ENCODE results near the gene SPTSSB.

The SPTSSB gene, protein sequence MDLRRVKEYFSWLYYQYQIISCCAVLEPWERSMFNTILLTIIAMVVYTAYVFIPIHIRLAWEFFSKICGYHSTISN

DNA sequence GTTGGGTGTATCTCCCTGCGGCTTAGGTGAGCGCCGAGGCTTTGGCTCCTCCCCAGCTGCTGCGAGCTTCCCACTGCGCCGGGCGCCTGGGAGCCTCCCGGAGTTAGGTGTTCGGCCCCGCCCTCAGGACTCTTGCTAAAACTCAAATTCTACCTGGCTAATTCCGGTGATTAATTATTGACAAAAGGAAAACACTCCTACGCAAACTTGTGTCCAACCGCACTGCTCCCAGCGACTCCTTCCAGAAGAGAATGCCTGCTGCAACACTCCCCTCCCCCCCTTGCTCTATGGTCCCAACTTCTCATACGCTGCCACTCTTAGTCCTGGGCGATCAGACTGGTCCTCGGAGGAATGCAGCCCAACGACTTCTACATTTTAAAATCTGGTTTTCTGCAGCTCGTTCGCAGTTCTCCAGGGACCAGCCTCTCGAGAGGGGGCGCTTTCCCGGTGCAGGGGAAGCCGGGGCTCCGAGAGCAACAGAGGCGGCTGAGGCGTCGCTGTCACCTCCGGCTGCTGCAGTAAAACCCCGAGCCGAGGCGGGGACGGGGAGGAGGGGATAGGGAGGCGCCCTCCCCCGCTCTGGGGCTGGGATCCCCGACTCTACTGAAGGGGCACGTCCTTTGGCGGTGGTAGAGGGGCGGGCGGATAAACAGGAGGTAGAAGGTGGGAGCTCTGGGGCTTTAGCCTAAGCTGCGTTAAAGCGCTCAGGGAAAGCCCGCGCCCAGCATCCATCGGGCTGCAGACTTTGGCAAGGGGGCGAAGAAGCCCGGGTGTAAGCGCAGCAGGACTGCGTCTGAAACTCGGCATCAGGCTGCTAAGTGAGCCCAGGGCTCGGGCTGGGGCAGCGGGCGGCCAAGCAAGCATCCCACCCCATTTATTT, at the start of gene SPTSSB:
Gene SPTSSB, minus strand, starts transcription at position 77 of the 880 bp plus-strand sequence. CDS start 25,194 bp downstream, outside the sequence.
- DNase-seq, result peak; percentile 44

DNA sequence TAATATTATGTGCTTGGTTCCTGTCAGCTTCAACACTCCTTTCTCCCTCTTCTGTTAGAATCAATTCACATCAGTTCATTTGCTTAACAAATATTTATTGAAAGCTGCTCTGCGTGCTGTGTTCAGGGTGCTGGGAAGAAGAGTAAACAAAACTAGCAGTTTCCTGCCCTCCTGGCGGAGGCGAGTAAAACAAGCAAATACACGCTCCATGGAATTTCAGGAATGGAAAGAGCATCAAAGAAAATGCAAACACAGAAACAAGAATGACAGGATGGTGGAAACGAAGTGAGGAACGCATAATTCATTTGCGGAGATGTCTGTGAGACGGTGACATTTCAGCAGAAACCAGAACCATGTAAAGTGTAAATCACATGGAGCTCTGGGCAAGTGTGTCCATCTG, 49.4 kb upstream of the SPTSSB start:
- DNase-seq, result no peak

DNA sequence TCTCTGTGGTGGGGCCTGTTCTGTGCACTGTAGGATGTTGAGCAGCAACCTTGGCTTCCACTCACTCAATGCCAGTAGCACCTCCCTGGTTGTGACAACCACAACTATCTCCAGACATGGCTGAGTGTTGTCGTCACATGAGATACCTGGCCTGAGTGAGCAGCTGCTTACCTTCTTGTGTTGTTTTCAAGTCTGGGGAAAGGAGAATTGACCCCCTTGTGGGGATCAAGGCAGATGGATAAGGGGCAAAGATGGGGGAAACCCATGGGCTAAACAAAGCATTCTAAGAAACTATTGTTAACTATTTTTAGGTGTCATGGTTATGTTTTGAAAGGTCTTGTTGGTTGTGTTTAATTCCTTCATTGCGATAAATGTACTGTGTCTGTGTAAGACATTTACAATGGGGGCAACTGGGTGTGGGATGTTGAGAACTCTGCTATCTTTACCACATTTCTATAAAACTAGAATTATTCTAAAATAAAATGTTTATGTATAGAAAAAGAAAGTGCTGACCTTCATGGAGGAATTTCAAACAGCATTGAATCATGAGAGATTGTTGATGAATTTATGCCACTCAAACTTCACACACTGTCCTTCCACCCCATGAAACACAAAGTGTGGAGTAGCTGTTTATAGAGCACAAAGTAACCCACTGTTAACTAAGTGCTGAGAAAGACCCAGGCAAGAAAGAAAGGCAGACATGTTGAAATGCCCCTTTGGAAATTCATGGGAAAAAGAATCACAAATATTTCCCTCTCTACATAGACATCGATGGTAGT, 48.4 kb upstream of the SPTSSB start:
- no peak for DNase-seq

- DNase-seq, result no peak
Observed at GRCh38 chr3:161415506-161416231, 44.4 kb upstream of the SPTSSB start.

DNA sequence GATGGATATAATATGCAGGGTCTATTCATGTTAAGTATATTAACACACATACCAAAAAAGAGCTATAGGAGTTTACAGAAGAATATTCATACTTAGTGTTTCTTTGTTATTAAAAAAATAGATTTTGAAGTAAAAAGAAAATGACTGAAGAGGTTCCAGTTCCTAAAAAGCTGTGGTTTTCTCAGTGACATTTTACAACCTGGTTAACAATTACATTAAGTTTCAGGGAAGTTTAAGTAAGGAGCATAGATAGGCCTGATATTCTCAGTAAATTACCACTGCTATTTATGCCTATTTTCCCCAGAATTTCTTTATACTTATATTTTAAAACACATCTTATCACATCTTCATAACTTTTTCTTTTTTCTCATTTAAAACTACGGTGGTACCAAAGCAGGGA, 43.6 kb upstream of the SPTSSB start:
- DNase-seq, result no peak

DNA sequence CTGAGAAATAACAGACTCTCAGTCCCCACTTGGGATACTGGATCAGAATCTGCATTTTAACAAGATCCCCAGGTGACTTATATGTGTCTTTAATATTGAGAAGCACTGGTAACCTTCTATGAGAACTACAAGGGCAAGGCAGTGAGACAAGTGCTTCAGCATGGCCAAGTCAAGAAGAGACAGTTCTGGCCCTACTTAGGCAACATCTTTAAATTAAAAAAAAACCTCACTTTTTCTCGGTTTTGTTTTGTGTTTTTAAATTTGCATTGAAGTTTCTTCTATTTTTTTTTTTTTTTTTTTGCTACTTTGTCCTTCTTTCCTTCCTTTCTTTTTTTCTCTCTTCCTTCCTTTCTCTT, 42.5 kb upstream of the SPTSSB start:
- no peak for DNase-seq

DNA sequence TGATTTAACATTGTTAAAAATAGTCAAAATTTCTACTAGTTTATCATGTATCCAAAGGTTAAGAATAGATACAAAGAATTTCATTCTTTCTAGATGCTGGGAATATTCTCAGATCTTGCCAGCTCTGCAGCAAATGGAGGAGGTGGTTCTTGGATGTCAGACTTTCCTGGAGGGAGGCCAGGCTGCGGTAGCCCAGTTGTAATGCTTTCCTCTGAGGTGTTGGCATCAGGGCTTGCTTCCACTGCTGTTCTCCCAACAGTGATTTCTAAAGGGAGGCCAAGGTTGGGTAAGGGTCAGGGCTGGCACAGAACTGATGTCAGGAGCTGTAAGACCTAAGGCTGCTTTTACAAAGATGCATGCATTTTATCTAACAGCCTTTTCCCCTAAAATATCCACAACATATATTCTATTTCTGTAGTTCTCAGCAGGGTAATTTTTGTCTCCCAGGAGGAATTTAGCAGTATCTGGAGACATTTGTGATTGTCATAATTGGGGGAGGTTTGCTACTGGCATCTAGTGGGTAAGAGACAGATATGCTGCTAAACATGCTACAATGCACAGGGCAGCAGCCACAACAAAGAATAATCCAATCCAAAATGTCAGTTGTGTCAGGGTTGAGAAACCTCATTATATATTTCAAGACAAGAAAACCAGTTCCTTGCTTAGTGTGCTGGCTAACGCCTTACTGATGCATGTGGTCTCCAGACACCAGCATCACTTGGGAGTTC, 42.0 kb upstream of the SPTSSB start:
- no peak for DNase-seq

DNA sequence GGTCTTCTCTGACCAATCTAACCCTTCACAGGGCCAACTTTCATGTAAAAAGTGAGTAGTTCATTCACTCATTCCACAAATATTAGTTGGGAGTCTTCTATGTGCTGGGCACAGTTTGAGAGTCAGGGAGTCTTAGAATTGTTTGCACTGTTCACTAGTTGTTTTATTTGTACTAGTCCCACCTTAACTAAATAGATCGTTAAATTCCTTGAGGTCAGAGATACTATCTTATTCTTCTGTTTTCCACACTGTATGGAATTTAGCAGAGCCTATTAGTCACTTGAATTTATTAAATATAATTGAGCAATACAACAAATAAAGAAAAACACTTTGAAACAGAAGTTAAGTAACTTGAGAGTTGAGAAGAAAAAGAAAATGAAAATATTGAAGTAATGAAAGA, 40.8 kb upstream of the SPTSSB start:
- no peak for DNase-seq

DNA sequence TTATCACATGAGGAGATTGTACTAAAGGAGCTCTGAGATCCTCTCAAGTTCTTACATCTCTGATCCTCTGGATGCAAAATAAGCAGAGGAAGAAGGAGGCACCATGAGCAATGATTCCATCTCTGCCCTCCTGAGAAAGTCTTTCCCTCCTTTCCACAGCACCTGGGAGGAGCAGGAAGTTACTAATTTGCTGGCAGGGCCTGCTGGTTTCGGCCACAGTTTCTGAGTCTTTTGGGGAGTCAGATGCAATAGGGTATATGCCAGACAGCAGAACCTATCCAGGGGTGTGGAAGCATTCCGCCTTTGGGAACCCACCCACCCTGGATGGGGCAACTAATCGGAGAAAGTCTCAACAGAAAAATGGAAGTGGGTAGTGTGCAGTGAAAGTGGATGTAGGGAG, 38.5 kb upstream of the SPTSSB start:
- DNase-seq, result no peak

GRCh38 chr3:161409069-161409468, 37.8 kb upstream of the SPTSSB start:
- DNase-seq, result peak; percentile 41

DNA sequence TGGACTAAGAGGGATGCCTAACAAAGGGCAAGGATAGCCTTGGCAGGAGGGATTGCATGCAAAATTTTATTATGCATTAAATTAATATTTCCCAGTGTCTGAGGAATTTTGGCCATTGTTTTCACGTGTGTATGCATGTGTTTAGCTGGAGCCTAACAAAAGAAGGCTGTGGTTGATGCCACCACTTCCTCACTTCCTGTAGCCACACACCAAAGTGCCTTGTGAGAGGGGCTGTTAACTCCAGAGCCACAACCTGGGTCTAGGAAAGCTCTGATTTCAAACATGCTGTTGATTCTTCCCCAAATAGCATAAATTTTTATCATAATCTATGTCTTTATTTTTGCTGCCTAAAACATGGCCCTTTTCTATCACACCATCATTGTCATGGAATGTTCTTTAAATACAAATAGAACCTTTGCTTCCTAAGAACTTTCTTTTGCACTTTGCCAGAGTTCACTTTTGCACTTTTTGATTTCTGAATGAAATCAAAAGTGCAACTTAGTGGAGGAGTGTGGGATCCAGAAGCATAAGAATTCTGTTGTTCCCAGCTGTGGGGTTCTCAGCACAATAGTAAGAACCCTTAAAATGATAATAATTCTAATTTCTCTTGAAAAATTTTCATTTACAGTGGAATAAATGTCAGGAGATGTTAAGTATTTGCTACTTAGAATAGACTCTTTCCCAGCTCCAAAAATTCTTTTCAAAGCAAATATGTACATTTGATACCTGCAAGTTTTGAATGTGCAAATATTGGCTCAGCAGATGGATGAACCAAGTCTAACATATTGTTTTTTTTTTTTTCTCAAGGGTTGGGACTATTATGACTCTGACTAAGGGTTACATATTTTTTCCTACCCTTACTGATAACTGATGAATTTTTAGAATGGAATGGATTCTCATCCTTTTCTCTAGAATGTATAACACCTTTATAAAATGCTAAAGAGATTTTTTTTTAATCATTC, 35.6 kb upstream of the SPTSSB start:
- no peak for DNase-seq

- DNase-seq, result no peak
Observed at GRCh38 chr3:161405836-161406235, 34.5 kb upstream of the SPTSSB start.

- DNase-seq, result no peak
Observed at GRCh38 chr3:161405087-161405486, 33.8 kb upstream of the SPTSSB start.

GRCh38 chr3:161403251-161403650, 31.9 kb upstream of the SPTSSB start:
- no peak for DNase-seq

DNA sequence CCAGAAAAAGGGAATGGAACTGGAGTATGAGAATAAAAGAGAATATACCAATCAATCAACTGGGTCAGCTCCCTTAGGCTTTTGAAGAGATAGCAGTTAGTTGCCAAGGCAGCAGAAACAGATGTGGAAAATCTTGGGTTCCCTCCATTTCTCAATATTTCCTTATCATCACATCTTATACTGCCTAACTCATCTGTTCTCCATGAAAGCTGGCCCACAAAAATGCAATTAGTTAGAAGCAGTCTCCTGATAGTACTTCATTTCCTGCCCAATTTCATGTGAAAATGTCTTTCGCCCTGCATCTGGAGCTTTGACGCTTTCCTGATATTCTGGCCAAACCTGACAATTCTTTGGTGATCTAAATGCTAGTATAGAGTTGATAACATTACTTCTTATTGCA, 30.1 kb upstream of the SPTSSB start:
- DNase-seq, result no peak

DNA sequence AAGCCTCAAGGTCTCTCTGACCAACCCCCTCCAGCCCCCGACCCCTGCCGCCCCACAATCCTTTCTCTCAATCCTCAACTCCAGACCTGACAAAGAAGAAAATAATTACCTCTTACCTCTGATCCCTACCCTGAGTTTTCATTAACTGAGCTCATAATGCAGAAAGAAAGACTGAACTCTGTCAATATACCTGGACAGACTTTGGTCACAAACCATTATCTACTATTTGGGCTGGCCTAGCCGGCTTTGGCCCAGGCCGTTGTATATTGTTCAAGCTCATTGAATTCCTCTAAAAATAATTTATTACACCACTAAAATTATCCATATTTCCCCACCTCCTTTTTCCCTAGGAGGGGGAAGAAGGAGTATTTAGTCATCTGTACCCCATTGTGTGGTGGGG, 29.3 kb upstream of the SPTSSB start:
- no peak for DNase-seq

- peak; percentile 10 for DNase-seq
Observed at GRCh38 chr3:161395115-161396012, 24.0 kb upstream of the SPTSSB start.

DNA sequence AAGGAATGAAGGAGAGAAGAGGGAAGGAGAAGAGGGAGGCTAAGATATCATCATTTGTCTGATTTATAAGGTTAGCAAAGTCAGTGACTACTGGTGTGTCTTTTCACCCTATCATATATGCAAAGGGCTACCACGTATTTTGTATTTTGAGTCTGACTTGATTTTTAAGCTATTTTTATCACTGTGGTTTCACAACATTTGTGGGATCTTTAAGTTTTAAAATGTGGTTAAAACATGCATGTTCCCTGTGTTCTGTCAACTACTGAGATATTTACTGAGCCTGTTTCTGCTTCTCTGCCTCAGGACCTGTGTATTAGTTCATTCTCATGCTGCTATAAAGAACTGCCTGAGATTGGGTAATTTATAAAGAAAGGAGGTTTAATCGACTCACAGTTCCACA, 22.5 kb upstream of the SPTSSB start:
- no peak for DNase-seq

GRCh38 chr3:161393310-161393709, 22.0 kb upstream of the SPTSSB start:
- DNase-seq, result no peak

DNA sequence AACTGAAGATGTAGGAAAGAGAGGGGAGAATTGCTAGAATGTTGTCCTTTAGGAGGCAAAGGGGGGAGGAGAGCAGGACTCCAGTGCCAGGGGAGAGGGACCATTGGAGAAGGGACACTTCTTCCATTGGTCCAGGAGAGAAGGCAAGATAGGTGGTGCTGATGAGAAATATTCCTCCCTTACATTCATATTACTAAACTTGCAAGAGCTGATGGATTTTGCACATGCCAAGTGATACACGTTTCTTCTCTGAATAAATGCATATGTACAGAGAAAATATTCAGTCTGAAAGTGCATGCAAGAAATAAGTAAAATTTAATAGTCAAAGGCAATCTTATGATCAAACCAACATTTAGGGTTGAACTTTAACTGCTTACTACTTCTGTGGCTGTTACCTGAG, 21.5 kb upstream of the SPTSSB start:
- no peak for DNase-seq

Measured in activated CD4-positive, alpha-beta T cell treated with anti-CD3 and anti-CD28 coated beads, Interleukin-2, Interleukin-6, amounts not matched to agents 100 ng/mL and 50 ng/mL, durations not matched to agents 16 hours and 8 hours (primary cell).